HEK293T (cell line): ENCODE measurements around the gene ERFL.

Source experiments
- CTCF ChIA-PET: fragments of 350-600 bp; formaldehyde crosslinking; extraction: SDS; loops from one replicate; lab custom pipeline; 2021; ENCODE audit warnings: antibody characterized with exemption, inconsistent platforms; lab: Yijun Ruan, JAX
- POLR2A ChIA-PET: fragments of 350-600 bp; formaldehyde crosslinking; extraction: SDS; loops from one replicate; lab custom pipeline; 2020; ENCODE audit warnings: antibody characterized with exemption, inconsistent platforms; lab: Yijun Ruan, JAX
- DNase-seq: peaks from one replicate; pipeline ENCODE4 v3.0.0; 2012; ENCODE audit warnings: mixed read lengths; ENCODE audit errors: extremely low spot score
- ARNT ChIP-seq: fragments of 450-650 bp; IDR thresholded peaks from 2 replicates; pipeline ENCODE4 v1.6.1; 2017; ENCODE audit warnings: mild to moderate bottlenecking
- BHLHE40 ChIP-seq: fragments of 450-650 bp; IDR thresholded peaks from 2 replicates; pipeline ENCODE4 v1.6.1; 2016; ENCODE audit warnings: mild to moderate bottlenecking, moderate library complexity, borderline replicate concordance
- CTBP1 ChIP-seq: fragments of 450-650 bp; IDR thresholded peaks from 2 replicates; pipeline ENCODE4 v1.6.1; 2016; ENCODE audit warnings: borderline replicate concordance
- ELF4 ChIP-seq: fragments of 450-650 bp; IDR thresholded peaks from 2 replicates; pipeline ENCODE4 v1.6.1; 2017; ENCODE audit warnings: antibody characterized with exemption
- FOXA1 ChIP-seq: fragments of 450-650 bp; IDR thresholded peaks from 2 replicates; pipeline ENCODE4 v1.6.1; 2016; ENCODE audit warnings: mild to moderate bottlenecking
- FOXK2 ChIP-seq: fragments of 450-650 bp; IDR thresholded peaks from 2 replicates; pipeline ENCODE4 v1.6.1; 2016; ENCODE audit warnings: mild to moderate bottlenecking
- FOXM1 ChIP-seq: fragments of 450-650 bp; IDR thresholded peaks from 2 replicates; pipeline ENCODE4 v1.6.1; 2017; ENCODE audit warnings: mild to moderate bottlenecking, borderline replicate concordance
- HDGF ChIP-seq: fragments of 450-650 bp; IDR thresholded peaks from 2 replicates; pipeline ENCODE4 v1.6.1; 2017; ENCODE audit warnings: antibody characterized with exemption, borderline replicate concordance
- L3MBTL2 ChIP-seq: fragments of 450-650 bp; conservative IDR thresholded peaks from 2 replicates; pipeline ENCODE4 v1.6.1; 2016; ENCODE audit warnings: mild to moderate bottlenecking
- LEF1 ChIP-seq: fragments of 450-650 bp; IDR thresholded peaks from 2 replicates; pipeline ENCODE4 v1.6.1; 2017; ENCODE audit warnings: mild to moderate bottlenecking, borderline replicate concordance
- NFRKB ChIP-seq: fragments of 450-650 bp; IDR thresholded peaks from 2 replicates; pipeline ENCODE4 v1.6.1; 2016; ENCODE audit warnings: mild to moderate bottlenecking, moderate library complexity
- SP1 ChIP-seq: fragments of 450-650 bp; IDR thresholded peaks from 2 replicates; pipeline ENCODE4 v1.6.1; 2017
- SUZ12 ChIP-seq: fragments of 450-650 bp; IDR thresholded peaks from 2 replicates; pipeline ENCODE4 v1.6.1; 2016; ENCODE audit warnings: mild to moderate bottlenecking
- TARDBP ChIP-seq: fragments of 450-650 bp; IDR thresholded peaks from 2 replicates; pipeline ENCODE4 v1.6.1; 2016
- ZNF384 ChIP-seq: fragments of 450-650 bp; IDR thresholded peaks from 2 replicates; pipeline ENCODE4 v1.6.1; 2016
- TF ChIP-seq, protein P1 (sequence below): fragments of 450-650 bp; IDR thresholded peaks from 2 replicates; pipeline ENCODE4 v1.6.1; 2016

Gene ERFL

DNA sequence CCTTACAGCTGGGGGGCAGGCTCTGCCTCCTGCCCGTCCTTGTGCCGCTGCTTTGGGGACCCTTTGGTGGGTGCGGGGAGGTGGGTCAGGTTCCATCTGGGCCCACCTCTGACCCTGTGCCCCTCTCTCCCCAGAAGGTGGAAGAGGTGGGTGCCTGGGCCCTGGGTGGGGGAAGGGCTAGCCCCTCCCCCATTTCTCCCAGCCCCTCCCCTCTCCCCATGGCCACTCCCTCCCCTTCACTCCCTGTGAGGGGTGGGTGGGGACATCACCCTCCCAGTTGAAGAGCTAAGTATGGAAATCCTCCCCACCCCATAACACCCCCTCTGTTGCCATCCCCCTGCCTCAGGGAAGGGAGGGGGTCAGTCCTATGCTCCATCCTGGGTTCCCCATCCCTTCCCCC lies 31.1 kb downstream of the ERFL start:
- POLR2A ChIA-PET: no interaction called here
- no peak for DNase-seq
- CTCF ChIA-PET: no interaction called here
- TF ChIP-seq TARDBP: no peak
- no peak for TF ChIP-seq ELF4
- no peak for TF ChIP-seq L3MBTL2
- no peak for TF ChIP-seq ARNT
- no peak for TF ChIP-seq BHLHE40
- no peak for TF ChIP-seq CTBP1
- TF ChIP-seq SP1: no peak
- no peak for TF ChIP-seq LEF1
- no peak for TF ChIP-seq FOXM1
- TF ChIP-seq, protein P1, sequence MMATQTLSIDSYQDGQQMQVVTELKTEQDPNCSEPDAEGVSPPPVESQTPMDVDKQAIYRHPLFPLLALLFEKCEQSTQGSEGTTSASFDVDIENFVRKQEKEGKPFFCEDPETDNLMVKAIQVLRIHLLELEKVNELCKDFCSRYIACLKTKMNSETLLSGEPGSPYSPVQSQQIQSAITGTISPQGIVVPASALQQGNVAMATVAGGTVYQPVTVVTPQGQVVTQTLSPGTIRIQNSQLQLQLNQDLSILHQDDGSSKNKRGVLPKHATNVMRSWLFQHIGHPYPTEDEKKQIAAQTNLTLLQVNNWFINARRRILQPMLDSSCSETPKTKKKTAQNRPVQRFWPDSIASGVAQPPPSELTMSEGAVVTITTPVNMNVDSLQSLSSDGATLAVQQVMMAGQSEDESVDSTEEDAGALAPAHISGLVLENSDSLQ: no peak
- no peak for TF ChIP-seq HDGF

DNA sequence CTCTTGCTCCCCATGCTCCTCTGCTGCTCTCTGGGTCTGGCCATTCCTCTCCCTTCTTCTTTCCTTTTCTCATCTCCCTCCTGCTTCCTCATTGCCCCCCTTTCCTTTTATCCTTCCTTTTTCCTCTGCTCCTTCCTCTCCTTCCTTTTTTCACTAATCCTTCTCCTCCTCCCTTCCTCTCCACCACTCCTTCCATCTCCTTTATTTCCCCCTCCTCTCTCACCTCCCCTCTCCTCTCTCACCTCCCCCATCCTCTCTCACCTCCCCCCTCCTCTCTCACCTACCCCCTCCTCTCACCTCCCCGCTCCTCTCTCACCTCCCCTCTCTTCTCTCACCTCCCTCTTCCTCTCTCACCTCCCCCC lies 31.7 kb downstream of the ERFL start:
- POLR2A ChIA-PET: no interaction called here
- CTCF ChIA-PET: no interaction called here
- no peak for TF ChIP-seq HDGF
- no peak for TF ChIP-seq LEF1
- TF ChIP-seq SP1: no peak
- TF ChIP-seq FOXA1: no peak
- TF ChIP-seq CTBP1: no peak
- no peak for TF ChIP-seq FOXK2
- no peak for TF ChIP-seq NFRKB
- no peak for TF ChIP-seq L3MBTL2
- TF ChIP-seq ZNF384: no peak
- no peak for TF ChIP-seq BHLHE40
- no peak for TF ChIP-seq ELF4
- TF ChIP-seq FOXM1: no peak
- DNase-seq: no peak

DNA sequence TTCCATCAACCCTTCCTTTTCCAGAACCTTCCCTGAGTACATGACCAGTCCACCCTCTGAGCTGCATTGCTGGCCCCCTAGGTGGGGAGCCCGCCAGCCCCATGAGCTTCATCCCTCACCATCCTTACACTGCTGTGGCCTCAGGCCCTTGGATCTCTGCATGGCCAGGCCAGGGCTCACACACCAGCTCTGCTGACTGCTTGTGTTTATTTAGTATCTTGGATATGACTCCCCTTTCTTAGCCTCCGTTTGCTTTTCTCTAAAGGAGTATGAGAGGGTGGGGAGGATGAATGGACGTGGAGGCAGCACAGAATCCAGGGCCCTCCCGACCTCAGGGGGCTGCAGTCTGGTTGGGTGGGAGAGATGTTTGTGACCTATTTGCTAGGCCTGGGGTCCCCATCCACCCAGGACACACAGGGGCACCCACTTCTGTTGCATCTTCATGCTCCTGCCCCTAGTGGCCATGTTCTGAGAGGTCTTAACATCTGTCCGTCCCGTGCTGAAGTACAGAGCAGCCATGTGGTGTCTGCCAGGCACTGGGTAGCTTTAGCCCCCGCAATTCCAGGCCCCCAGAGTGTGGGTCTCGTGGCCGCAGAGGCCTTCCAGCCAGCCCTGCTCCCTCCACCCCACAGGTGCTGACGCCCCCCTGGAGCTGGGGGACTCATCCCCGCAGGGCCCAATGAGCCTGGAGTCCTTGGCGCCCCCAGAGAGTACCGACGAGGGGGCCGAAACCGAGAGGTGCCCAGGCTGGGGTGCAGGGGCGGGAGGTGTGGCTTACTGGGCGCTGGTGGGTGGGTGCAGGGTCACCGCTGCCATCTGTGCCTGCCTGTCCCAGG lies 32.3 kb downstream of the ERFL start:
- POLR2A ChIA-PET: no interaction called here
- CTCF ChIA-PET: no interaction called here
- DNase-seq: no peak
- TF ChIP-seq ELF4 (no peak), FOXM1 (no peak), CTBP1 (no peak), FOXK2 (no peak), BHLHE40 (no peak), HDGF (no peak), ARNT (no peak), SUZ12 (no peak)

- ChIA-PET POLR2A (no interaction called here), CTCF (no interaction called here)
- no peak for DNase-seq
- no peak for TF ChIP-seq HDGF
- TF ChIP-seq CTBP1: no peak
- no peak for TF ChIP-seq ZNF384
- TF ChIP-seq BHLHE40: no peak
- TF ChIP-seq NFRKB: no peak
- no peak for TF ChIP-seq ARNT
- no peak for TF ChIP-seq L3MBTL2
- TF ChIP-seq ELF4: no peak
- TF ChIP-seq FOXM1: no peak
- no peak for TF ChIP-seq SP1
- no peak for TF ChIP-seq FOXA1
- TF ChIP-seq SUZ12: no peak
- TF ChIP-seq TARDBP: no peak
These were observed 33.9 kb downstream of the ERFL start for GRCh38 chr19:41894350-41894749.

GRCh38 chr19:41893899-41894298 lies 34.4 kb downstream of the ERFL start:
- no peak for TF ChIP-seq SUZ12
- no peak for TF ChIP-seq HDGF
- no peak for TF ChIP-seq FOXK2
- TF ChIP-seq ZNF384: no peak
- no peak for TF ChIP-seq L3MBTL2
- TF ChIP-seq CTBP1: no peak
- TF ChIP-seq, protein P1: no peak
- TF ChIP-seq LEF1: no peak
- TF ChIP-seq ELF4: no peak
- no peak for TF ChIP-seq SP1
- TF ChIP-seq FOXM1: no peak
- no peak for TF ChIP-seq BHLHE40
- POLR2A ChIA-PET: no interaction called here
- peak; percentile 42 for DNase-seq
- CTCF ChIA-PET: no interaction called here

DNA sequence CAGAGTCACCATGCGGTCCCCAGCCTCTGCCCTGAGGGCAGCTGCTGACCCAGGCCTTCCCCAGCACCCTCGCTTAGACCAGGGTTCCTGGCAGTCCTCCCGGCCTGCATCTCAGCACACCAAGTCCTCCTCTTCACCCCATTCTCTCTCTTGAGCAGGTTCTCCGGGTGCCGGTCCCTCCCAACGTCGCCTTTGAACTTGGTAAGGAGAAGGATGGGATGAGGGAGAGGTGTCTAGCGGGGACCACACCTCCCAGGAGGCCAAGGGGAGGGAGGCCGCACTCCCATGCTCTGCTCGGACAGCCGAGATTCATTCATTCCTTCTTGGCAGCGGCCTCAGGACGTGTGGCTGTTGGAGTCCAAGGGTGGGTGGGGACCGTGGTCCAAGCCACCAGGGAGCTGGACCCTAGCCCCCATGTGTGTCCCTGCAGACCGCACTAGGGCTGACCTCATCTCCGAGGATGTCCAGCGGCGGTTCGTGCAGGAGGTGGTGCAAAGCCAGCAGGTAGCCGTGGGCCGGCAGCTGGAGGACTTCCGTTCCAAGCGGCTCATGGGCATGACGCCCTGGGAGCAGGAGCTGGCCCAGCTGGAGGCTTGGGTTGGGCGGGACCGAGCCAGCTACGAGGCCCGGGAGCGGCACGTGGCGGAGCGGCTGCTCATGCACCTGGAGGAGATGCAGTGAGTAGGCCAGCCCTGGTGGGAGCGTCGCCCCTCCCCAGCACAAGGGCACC lies 35.9 kb downstream of the ERFL start:
- DNase-seq: no peak
- ChIA-PET CTCF (no interaction called here), POLR2A (interaction anchor here (1.1 to 1.2 kb wide), 2 partner anchors 8 to 11 kb away, joined by 3 to 5 read pairs; no protein-coding TSS in a partner anchor)
- TF ChIP-seq SP1 (no peak), HDGF (no peak), CTBP1 (no peak), NFRKB (no peak), FOXK2 (no peak), LEF1 (no peak), FOXA1 (no peak), ARNT (no peak), SUZ12 (no peak)
